ENCODE data around the gene ELF2. TPM values are rescaled to one million over a fixed set of nuclear protein-coding genes. Genes with fewer than 3 reads are reported as not detected.
A peak's percentile ranks its signal among the peaks of the same experiment; 100 is the strongest.

Gene ELF2
- total and polyA plus RNA-seq, 2 of the 8 experiments (the other 6 are each of a cell fraction or from before 2014, with no cell fraction given), result 21.1 to 44.3 TPM

- no peak overlapping the region for H2BK5ac ChIP-seq (ENCODE audit: low read depth, low read length)
- no peak overlapping the region for H2BK120ac ChIP-seq (replicated peaks; ENCODE audit: low read depth, low read length)
- H3K23me2 ChIP-seq (ENCODE audit: low read depth, low read length), result no peaks in the 10 kb centered on the region
- no peak overlapping the region for H2BK12ac ChIP-seq (ENCODE audit: low read depth, low read length)
- ChIA-PET CTCF (ENCODE audit: partially characterized antibody) (interaction anchor here (0.6 to 0.7 kb wide), 2 partner anchors 20 to 109 kb away, joined by 3 to 4 read pairs; no protein-coding TSS in a partner anchor), POLR2A (ENCODE audit: partially characterized antibody) (interaction anchor here (0.6 kb wide), 1 partner anchor 11 kb away, joined by 3 read pairs; no protein-coding TSS in a partner anchor)
- no peak overlapping the region for H2BK20ac ChIP-seq (ENCODE audit: low read length)
- H3K4me2 ChIP-seq (ENCODE audit: insufficient read depth in 1 of 2, low read depth in 2 of 2, low read length in 2 of 2), result no peak overlapping the region
- H3K9ac ChIP-seq (replicated peaks in 1 of 4; ENCODE audit: extremely low read depth in 1 of 4, low read depth in 3 of 4, low read length in 3 of 4), result peak overlapping the region in 1 of 4 experiments; percentile 49; a peak in 1 of 7 replicates
- no peak overlapping the region for H4K5ac ChIP-seq (ENCODE audit: insufficient read length, low read depth, low read length)
- WGBS, 2 experiments (ENCODE audit: extremely low coverage in 1 of 2, insufficient coverage in 1 of 2, insufficient read length in 1 of 2, insufficient replicate concordance in 2 of 2, low coverage in 1 of 2, low lambda C conversion rate in 2 of 2, missing lambda C conversion rate in 1 of 2), result 87% methylated on average over 3 of the region's 3 CpGs; no CpG with 5 or more reads in 1 of the 2 experiments
- no peak overlapping the region for H3K14ac ChIP-seq (ENCODE audit: insufficient read length)
- no peak overlapping the region for H4K8ac ChIP-seq (ENCODE audit: extremely low read depth, insufficient read depth, low read length)
- H2BK15ac ChIP-seq (ENCODE audit: low read length), result no peak overlapping the region
- H3K4me3 ChIP-seq (ENCODE audit: extremely low read depth in 1 of 4, insufficient read depth in 2 of 4, low read depth in 3 of 4, low read length in 4 of 4), result no peak overlapping the region
- H3K56ac ChIP-seq (replicated peaks; ENCODE audit: insufficient read length, low read depth, low read length), result no peak overlapping the region
- peaks cover 0 to 1% of the 10 kb centered on the region in 2 experiments for H4K20me1 ChIP-seq (replicated peaks in 1 of 2; ENCODE audit: control insufficient read depth in 1 of 2, insufficient read depth in 2 of 2, low read length in 2 of 2)
- peaks cover 0 to 10% (median 0%) of the 10 kb centered on the region in 4 experiments; a peak in 2 of 8 replicates for H3K36me3 ChIP-seq (ENCODE audit: control insufficient read depth in 2 of 4, insufficient read depth in 4 of 4, low read length in 3 of 4)
- H3K4me1 ChIP-seq (replicated peaks in 1 of 4; ENCODE audit: control insufficient read depth in 3 of 4, insufficient read depth in 4 of 4, low read length in 3 of 4), result peaks cover 0 to 4% (median 3%) of the 10 kb centered on the region in 4 experiments; a peak in 2 of 7 replicates
- no peak overlapping the region for H3K4ac ChIP-seq (replicated peaks; ENCODE audit: insufficient read length, low read depth, low read length)
- H3K18ac ChIP-seq (ENCODE audit: extremely low read depth, low read length), result no peak overlapping the region
- FAIRE-seq (no peak), DNase-seq (ENCODE audit: low read depth in 1 of 2, low spot score in 2 of 2) (no peak)
- no peak overlapping the region for H2AK5ac ChIP-seq (ENCODE audit: low read depth, low read length)
- H2AFZ ChIP-seq (ENCODE audit: low read length), result no peak overlapping the region
- no peaks in the 10 kb centered on the region; the same call in 1 of the 2 replicates for H3K79me1 ChIP-seq (ENCODE audit: low read depth, low read length)
- no peak overlapping the region for H3K27ac ChIP-seq (ENCODE audit: low read depth, low read length)
- H3K23ac ChIP-seq (ENCODE audit: insufficient read length), result no peak overlapping the region
- H4K91ac ChIP-seq (replicated peaks; ENCODE audit: insufficient read length, low read length), result no peak overlapping the region
- no peaks in the 10 kb centered on the region for H3K9me3 ChIP-seq (ENCODE audit: insufficient read depth in 2 of 2, low read depth in 1 of 2, low read length in 1 of 2)
- no peaks in the 10 kb centered on the region for H3K79me2 ChIP-seq (ENCODE audit: control insufficient read depth in 1 of 2, insufficient read depth in 2 of 2, low read length in 2 of 2)
- no peaks in the 10 kb centered on the region for H3K27me3 ChIP-seq (replicated peaks in 1 of 4; ENCODE audit: control insufficient read depth in 3 of 4, extremely low read depth in 1 of 4, insufficient read depth in 3 of 4, low read length in 3 of 4)
- TF ChIP-seq ATF2 (IDR thresholded peaks at IDR 0.05; ENCODE audit: low read length) (no peak), KDM4A (IDR thresholded peaks at IDR 0.05; ENCODE audit: low read depth, low read length, severe bottlenecking) (no peak)
Observed at GRCh38 chr4:139131209-139131870, 45.7 kb downstream of the ELF2 start.
